Stimulated activated CD8-positive, alpha-beta memory T cell treated with anti-CD3 and anti-CD28 coated beads, Interleukin-15, amount 100 ng/mL, for 24 hours (primary cell): ENCODE data around the gene SENP7.
"Not testable (repeated sequence)": the region's sequence is repeated elsewhere in the genome, so short reads cannot be mapped to it uniquely, and the experiment has no call there.

Experiments used
- DNase-seq: peaks from one replicate; pipeline ENCODE4 v3.0.0-alpha.2; 2020; ENCODE audit warnings: low read depth

SENP7 gene

DNA sequence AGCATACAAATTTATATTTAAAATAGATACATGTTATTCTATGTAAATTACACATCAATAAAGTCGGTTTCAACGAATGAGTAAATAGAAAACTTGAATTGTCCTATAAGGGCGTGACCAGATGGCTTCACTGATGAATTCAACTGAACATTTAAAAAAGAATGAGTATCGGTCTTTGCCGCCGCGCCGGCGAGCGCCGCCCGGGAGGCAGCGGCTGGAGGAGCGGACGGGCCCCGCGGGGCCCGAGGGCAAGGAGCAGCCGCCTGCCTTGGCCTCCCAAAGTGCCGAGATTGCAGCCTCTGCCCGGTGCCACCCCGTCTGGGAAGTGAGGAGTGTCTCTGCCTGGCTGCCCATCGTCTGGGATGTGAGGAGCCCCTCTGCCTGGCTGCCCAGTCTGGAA lies 74.4 kb downstream of the SENP7 start:
- not testable (repeated sequence) for DNase-seq

- DNase-seq, result no peak
These were observed 79.4 kb downstream of the SENP7 start for GRCh38 chr3:101433652-101434051.

- no peak for DNase-seq
These were observed 88.8 kb downstream of the SENP7 start for GRCh38 chr3:101423984-101424888.

DNA sequence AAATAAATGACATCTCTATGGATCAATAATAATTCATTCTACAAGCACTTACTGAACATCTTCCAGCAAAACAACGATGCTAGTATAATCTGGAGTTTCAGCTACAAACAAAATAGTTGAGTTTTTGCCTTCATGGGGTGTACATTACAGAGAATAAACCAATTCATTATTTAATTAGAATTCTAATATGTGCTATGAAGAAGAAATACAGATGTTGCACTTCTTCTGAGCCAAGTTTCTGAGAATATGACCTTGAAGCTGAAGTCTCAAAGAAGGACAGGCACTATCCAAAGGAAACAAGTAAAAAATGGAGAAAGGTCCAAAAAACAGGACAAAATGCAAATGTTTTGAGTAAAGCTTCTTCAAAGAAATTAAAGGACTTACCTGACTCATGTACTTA lies 94.2 kb downstream of the SENP7 start:
- DNase-seq, result no peak

DNA sequence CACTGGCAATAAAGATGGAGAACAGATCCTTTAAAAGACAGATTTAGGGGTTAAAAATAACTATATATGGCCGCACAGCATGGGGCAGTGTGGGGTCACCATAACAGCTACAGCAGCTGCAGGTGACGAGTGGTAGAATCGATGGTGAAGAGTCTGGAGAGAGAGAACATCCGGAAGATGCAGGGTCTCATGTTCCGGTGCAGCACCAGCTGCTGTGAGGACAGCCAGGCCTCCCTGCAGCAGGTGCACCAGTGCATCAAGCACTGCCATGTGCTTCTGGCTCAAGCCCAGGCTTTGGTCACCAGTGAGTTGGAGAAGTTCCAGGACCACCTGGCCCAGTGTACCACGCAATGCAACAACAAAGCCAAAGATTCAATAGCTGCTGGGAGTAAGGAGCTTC lies 98.9 kb downstream of the SENP7 start:
- no peak for DNase-seq

DNA sequence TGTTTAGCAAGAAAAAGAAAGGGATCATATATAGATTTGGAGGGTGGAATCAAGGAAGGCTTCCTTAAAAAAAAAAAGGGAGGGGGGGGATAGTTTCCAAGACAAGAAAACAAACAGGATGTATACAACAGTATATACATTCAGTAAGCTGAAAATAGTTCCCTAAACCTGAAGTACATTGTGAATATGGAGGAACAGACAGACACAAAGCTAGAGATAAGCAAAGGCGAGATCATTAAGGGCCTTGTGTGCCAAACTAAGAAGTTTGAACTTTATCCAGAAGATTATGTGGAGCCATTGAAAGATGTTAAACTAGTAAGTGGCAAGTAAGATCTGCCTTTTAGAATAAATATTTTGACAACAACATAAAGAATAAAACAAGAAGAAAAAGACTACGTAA lies 99.4 kb downstream of the SENP7 start:
- DNase-seq, result no peak

DNA sequence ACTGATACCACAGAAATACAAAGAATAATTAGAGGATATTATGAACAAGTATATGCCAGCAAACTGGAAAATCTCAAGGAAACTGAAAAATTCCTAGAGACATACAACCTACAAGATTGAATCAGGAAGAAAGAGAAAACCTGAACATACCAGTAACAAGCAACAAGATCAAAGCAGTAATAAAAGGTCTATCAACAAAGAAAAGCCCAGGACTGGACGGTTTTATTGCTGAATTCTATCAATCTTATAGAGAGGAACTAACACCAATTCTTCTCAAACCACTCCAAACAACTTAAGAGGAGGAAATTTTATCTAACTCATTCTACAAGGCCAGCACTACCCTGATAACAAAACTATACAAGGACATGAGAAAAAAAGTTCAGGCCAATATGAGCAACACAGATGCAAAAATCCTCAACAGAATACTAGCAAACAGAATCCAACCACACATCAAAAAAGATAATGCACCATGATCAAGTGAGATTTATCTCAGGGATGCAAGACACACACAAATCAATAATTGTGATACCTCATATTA lies 121.5 kb downstream of the SENP7 start:
- no peak for DNase-seq

DNA sequence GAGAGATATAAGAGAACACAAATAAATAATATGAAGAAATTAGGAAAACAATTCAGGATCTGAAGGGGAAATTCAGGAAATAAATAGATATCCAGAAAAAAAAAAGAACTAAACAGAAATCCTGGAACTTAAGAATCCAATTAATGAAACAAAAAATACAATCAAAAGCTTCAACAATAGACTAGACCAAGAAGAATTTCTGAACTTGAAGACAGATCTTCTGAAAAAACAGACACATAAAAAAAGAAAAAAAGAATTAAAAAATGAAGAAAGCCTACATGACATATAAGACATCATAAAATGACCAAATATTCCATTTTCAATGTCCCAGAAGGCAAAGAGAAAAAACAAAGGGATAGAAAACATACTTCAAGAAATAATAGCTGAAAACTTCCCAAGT lies 124.3 kb downstream of the SENP7 start:
- no peak for DNase-seq

DNA sequence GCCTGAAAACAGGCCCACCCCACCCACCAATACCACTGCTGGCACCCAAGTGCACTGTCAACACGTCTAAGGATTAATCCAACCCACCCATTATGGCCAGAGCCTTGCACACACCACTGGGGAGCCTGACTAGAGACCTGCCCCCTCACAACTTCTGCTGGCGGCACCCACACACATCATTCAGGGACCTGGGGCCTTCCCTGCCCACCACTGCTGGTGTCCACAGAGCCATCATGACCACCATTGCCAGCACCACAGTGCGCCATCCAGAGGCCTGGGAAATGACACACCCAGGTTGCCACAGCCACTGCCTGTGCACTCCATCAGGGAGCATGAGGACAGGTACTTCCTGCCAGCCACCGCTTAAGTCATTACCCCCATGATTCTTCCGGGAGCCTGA lies 125.7 kb downstream of the SENP7 start:
- DNase-seq, result no peak

DNA sequence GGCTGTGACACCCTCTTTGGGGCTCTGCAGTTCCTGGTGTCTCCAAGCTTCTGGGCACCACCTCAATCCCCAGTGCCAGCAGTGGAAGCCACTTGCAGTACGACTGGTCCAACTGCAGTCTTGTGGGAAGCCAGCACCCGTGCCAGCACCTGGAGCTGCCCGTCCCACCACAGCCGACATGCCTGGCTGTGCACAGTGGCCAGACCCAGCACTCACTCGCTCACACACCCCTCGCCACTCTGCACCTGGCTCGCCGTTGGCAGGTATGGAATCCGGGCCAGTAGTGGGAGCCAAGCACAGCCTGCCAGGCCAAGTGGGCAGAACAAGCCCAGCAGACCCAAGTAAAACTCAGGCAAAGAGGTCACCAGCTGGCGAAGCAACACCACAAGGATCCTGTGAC lies 128.6 kb downstream of the SENP7 start:
- DNase-seq, result no peak

- DNase-seq, result no peak
These were observed 129.4 kb downstream of the SENP7 start for GRCh38 chr3:101383656-101384055.

DNA sequence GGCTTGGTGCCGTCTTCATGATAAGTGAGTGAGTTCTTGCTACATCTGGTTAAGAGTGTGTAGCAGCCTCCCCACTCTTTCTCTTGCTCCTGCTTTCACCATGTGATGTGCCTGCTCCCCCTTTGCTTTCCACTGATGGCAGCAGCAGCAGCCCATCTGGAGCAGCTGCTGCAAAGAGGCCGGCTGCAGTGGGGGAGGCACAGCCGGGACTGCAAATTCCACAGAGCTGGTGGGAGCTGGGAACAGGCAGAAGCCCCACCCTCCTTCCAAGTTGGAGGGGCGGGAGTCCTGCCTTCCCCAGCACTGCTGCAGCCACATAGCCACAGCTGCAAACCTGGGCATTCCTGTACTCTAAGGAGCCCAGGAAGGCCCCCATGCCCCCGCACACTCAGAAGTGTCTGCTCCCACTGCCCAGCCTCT lies 129.8 kb downstream of the SENP7 start:
- DNase-seq, result no peak

DNA sequence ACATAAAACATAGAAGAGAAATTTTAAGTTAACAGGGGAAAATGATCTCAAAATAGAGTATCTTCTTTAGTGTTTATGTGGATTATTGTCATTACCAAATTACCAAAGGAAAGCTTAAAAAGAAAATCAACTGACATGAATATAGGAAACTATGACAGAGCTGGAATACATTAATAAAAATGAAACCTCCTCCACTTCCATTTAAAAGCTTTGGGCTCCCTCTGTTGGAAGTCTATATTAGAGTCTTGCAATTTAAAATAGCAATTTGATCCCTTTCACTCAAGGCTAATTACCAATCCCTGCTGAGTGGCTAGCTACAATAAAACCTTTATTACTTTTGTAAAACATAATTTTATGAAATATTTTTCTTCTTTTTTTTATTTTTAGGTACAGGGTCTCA lies 131.2 kb downstream of the SENP7 start:
- no peak for DNase-seq

- no peak for DNase-seq
These were observed 133.2 kb downstream of the SENP7 start for GRCh38 chr3:101379658-101380376.

DNA sequence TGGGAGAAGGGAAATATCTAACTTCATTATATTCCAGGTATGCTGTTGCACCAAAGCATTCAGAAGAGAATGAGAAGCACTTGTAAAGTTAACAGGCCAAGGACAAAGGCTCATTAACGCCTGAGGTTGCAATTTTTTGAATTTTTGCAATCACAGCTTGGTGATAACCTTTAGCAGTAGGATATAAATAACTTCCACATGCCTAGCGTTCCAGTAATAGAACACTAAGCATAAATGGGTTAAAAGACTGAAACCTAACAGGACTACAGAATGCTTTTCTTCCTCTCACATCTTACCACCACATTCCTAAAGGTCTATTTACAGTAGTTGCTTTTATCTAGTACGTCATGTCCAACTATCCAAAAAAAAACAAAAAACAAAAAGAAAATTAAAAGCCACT lies 135.2 kb downstream of the SENP7 start:
- DNase-seq, result no peak

GRCh38 chr3:101377209-101377608 lies 135.8 kb downstream of the SENP7 start:
- no peak for DNase-seq

GRCh38 chr3:101375586-101375985 lies 137.4 kb downstream of the SENP7 start:
- no peak for DNase-seq

GRCh38 chr3:101362406-101362805 lies 150.6 kb downstream of the SENP7 start:
- no peak for DNase-seq

DNA sequence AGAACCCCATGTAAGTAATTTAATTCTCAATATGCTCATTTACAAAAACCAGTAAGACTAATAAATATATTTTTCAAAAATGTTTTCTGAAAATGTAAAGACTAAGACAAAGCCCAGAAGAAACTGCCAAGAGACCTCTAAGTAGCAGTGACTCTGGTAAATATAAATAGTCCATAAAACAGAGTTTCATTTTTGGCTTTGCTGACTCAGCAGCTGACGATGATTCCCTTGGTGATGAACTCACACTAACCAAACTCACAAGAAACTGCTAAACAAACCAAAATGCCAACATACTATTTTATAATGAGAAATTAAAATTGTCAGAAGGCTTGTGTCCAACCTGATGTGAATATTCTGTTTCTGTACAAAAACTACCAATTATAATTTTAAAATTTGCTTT lies 161.2 kb downstream of the SENP7 start:
- no peak for DNase-seq

GRCh38 chr3:101340591-101340990 lies 172.4 kb downstream of the SENP7 start:
- DNase-seq, result no peak

GRCh38 chr3:101333883-101334282 lies 179.1 kb downstream of the SENP7 start:
- DNase-seq, result no peak

DNA sequence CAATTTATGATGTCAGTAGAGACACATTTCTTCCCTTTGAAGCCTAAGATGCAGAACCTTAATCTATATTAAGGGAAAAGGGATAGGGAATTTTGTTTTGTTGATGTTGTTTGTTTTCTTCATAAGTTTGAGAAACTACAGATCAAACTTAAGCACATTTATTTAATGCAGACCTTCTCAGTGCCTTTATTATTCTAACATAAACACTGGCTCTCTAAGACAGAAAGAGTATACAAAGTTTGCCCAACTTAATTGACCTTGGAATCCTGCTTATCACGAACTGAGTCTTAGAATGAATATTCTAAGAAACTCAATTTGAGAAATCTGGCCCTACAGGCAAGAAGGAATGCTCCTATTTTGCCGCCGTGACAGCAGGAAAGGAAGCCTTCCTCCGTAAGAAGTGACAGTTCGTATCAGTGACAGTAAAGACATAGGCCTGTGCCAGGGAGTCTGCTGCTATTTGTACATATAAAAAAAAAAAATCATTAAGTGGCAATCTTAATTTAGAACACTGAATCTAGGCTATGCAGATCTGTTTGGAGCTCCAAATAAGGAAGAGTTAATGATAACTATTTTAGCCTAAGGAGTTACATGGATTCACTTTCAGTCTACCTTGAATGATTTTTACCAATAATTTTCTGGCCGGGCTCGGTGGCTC lies 183.9 kb downstream of the SENP7 start:
- DNase-seq, result no peak
